Measurements from ENCODE around the gene TAP2.

TAP2 gene

DNA sequence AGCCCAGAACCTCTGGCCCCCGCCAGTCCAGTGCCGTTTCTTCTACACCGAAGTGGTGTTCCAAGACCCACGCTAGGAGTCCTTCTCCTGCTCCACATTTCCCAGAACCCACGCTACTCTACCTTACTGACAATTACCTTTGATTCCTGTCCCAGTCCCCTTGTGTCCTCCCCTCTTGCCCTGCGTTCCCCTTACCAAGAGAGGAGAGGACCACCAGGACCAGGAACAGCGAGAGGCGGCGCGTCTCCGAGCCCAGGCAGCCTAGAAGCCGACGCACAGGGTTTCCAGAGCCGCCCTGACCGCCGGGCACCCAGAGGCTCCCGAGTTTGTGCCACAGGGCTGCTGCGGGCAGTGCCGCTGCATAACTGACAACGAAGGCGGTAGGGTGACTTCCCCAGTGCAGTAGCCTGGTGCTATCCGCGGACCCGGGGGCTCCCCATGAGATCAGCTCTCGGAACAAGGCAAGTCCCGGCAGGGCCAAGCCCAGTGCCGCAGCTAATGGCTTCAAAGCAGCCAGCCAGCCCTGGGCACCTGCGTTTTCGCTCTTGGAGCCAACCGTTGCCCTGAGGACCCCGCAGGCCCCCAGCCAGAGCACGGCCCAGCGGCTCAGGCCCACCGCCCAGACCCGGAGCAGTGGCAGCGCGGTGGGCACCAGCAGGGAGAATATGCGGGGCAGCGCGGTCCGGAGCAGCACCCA is 14.5 kb upstream of the TAP2 start:
- H3K36me3 ChIP-seq (ENCODE audit: control insufficient read depth, insufficient read depth, low read length), result peaks cover 2% of the 10 kb centered on the region
- H3K9me3 ChIP-seq (ENCODE audit: control insufficient read depth, insufficient read depth, low read length), result no peaks in the 10 kb centered on the region
- peaks cover 5% of the 10 kb centered on the region for H3K4me1 ChIP-seq (ENCODE audit: control insufficient read depth, insufficient read depth, low read length)
- H3K9ac ChIP-seq (ENCODE audit: low read depth, low read length), result peak overlapping the region; percentile 19
- H3K4me3 ChIP-seq (ENCODE audit: low read depth, low read length), result peak overlapping the region; percentile 88
- H3K27me3 ChIP-seq (ENCODE audit: control insufficient read depth, insufficient read depth, low read length), result peaks cover 46% of the 10 kb centered on the region

- Histone ChIP-seq H3K9me3 (ENCODE audit: control insufficient read depth, insufficient read depth, low read length) (no peaks in the 10 kb centered on the region), H3K9ac (ENCODE audit: low read depth, low read length) (peak overlapping the region; percentile 19), H3K4me1 (ENCODE audit: control insufficient read depth, insufficient read depth, low read length) (peaks cover 5% of the 10 kb centered on the region), H3K36me3 (ENCODE audit: control insufficient read depth, insufficient read depth, low read length) (peaks cover 2% of the 10 kb centered on the region), H3K27me3 (ENCODE audit: control insufficient read depth, insufficient read depth, low read length) (peaks cover 46% of the 10 kb centered on the region), H3K4me3 (ENCODE audit: low read depth, low read length) (peak overlapping the region; percentile 88)
Observed at GRCh38 chr6:32852018-32852843, 13.7 kb upstream of the TAP2 start.

GRCh38 chr6:32851025-32851424 is 12.5 kb upstream of the TAP2 start:
- peaks cover 40% of the 10 kb centered on the region for H3K27me3 ChIP-seq (ENCODE audit: control insufficient read depth, insufficient read depth, low read length)

DNA sequence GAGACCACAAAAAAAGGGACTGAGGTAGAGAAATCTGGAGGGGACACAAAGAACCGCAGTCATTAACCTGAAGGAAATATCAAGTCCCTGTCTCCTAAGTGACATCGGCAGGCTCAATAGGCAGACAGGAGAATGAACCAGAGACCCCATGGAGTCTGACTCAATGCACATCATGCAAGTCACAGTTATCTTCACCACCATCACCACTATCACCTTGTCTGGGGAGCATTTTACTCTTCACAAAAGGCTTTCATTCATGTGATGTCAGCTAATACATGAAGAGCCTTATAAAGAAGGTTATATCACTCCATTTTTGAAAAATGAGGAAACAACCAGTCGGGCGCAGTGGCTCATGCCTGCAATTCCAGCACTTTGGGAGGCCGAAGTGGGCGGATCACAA is 10.6 kb upstream of the TAP2 start:
- Histone ChIP-seq H3K9ac (ENCODE audit: low read depth, low read length) (no peak overlapping the region), H3K27me3 (ENCODE audit: control insufficient read depth, insufficient read depth, low read length) (peaks cover 24% of the 10 kb centered on the region), H3K4me1 (ENCODE audit: control insufficient read depth, insufficient read depth, low read length) (peaks cover 7% of the 10 kb centered on the region), H3K36me3 (ENCODE audit: control insufficient read depth, insufficient read depth, low read length) (peaks cover 2% of the 10 kb centered on the region), H3K4me3 (ENCODE audit: low read depth, low read length) (no peak overlapping the region), H3K9me3 (ENCODE audit: control insufficient read depth, insufficient read depth, low read length) (no peaks in the 10 kb centered on the region)

More at GRCh38 chr6:32851025-32851424, 12.5 kb upstream of the TAP2 start:
- Histone ChIP-seq H3K4me1 (ENCODE audit: control insufficient read depth, insufficient read depth, low read length) (peaks cover 5% of the 10 kb centered on the region), H3K9ac (ENCODE audit: low read depth, low read length) (no peak overlapping the region), H3K36me3 (ENCODE audit: control insufficient read depth, insufficient read depth, low read length) (peaks cover 2% of the 10 kb centered on the region), H3K9me3 (ENCODE audit: control insufficient read depth, insufficient read depth, low read length) (no peaks in the 10 kb centered on the region), H3K4me3 (ENCODE audit: low read depth, low read length) (no peak overlapping the region)

DNA sequence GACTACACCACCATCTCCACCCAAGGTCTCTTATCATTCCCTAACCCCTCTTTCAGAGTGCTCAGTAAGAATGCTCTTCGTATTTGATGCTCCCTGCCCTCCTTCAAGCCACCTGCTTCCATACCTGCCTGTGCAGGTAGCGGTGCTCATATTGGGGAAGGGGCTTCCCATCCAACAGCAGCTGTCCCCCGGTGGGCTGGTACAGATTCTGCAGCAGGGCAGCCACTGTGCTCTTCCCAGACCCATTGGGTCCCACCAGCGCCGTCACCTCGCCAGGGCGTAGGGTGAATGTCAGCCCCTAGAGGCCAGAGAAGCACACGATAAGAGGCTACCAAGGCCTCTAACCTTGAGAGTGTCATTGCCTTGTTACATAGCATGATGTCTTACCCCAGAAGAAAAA is 9.3 kb upstream of the TAP2 start:
- H3K36me3 ChIP-seq (ENCODE audit: control insufficient read depth, insufficient read depth, low read length), result peaks cover 2% of the 10 kb centered on the region
- H3K9me3 ChIP-seq (ENCODE audit: control insufficient read depth, insufficient read depth, low read length), result no peaks in the 10 kb centered on the region
- peaks cover 7% of the 10 kb centered on the region for H3K4me1 ChIP-seq (ENCODE audit: control insufficient read depth, insufficient read depth, low read length)
- no peak overlapping the region for H3K9ac ChIP-seq (ENCODE audit: low read depth, low read length)
- H3K4me3 ChIP-seq (ENCODE audit: low read depth, low read length), result no peak overlapping the region
- peaks cover 28% of the 10 kb centered on the region for H3K27me3 ChIP-seq (ENCODE audit: control insufficient read depth, insufficient read depth, low read length)

DNA sequence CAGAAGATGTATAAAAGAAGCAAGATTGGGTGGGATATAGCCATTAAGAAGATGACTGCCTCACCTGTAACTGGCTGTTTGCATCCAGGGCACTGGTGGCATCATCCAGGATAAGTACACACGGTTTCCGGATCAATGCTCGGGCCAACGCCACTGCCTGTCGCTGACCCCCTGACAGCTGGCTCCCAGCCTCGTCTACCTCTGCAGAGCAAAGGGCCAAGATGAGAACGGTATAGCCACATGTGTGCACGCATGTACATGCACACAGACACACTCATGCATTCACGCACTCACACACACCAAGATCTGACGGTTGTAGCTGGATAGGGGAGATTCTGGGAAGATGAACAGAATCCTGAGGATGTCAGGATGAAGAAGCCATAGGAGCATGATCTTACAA is 8.5 kb upstream of the TAP2 start:
- H3K36me3 ChIP-seq (ENCODE audit: control insufficient read depth, insufficient read depth, low read length), result peaks cover 2% of the 10 kb centered on the region

GRCh38 chr6:32845384-32845884 is 6.9 kb upstream of the TAP2 start:
- H3K27me3 ChIP-seq (ENCODE audit: control insufficient read depth, insufficient read depth, low read length), result peaks cover 17% of the 10 kb centered on the region
- no peak overlapping the region for H3K9ac ChIP-seq (ENCODE audit: low read depth, low read length)
- peaks cover 2% of the 10 kb centered on the region for H3K4me1 ChIP-seq (ENCODE audit: control insufficient read depth, insufficient read depth, low read length)
- H3K4me3 ChIP-seq (ENCODE audit: low read depth, low read length), result no peak overlapping the region
- H3K36me3 ChIP-seq (ENCODE audit: control insufficient read depth, insufficient read depth, low read length), result peaks cover 2% of the 10 kb centered on the region
- H3K9me3 ChIP-seq (ENCODE audit: control insufficient read depth, insufficient read depth, low read length), result no peaks in the 10 kb centered on the region

More for the DNA sequence above, 8.5 kb upstream of the TAP2 start:
- Histone ChIP-seq H3K9me3 (ENCODE audit: control insufficient read depth, insufficient read depth, low read length) (no peaks in the 10 kb centered on the region), H3K4me3 (ENCODE audit: low read depth, low read length) (no peak overlapping the region), H3K9ac (ENCODE audit: low read depth, low read length) (no peak overlapping the region), H3K4me1 (ENCODE audit: control insufficient read depth, insufficient read depth, low read length) (peaks cover 2% of the 10 kb centered on the region), H3K27me3 (ENCODE audit: control insufficient read depth, insufficient read depth, low read length) (peaks cover 26% of the 10 kb centered on the region)

- peaks cover 2% of the 10 kb centered on the region for H3K36me3 ChIP-seq (ENCODE audit: control insufficient read depth, insufficient read depth, low read length)
- H3K9me3 ChIP-seq (ENCODE audit: control insufficient read depth, insufficient read depth, low read length), result no peaks in the 10 kb centered on the region
- no peak overlapping the region for H3K9ac ChIP-seq (ENCODE audit: low read depth, low read length)
- H3K4me3 ChIP-seq (ENCODE audit: low read depth, low read length), result peak overlapping the region; percentile 98
- peaks cover 2% of the 10 kb centered on the region for H3K4me1 ChIP-seq (ENCODE audit: control insufficient read depth, insufficient read depth, low read length)
- H3K27me3 ChIP-seq (ENCODE audit: control insufficient read depth, insufficient read depth, low read length), result peaks cover 17% of the 10 kb centered on the region
Observed at GRCh38 chr6:32844839-32845383, 6.4 kb upstream of the TAP2 start.

DNA sequence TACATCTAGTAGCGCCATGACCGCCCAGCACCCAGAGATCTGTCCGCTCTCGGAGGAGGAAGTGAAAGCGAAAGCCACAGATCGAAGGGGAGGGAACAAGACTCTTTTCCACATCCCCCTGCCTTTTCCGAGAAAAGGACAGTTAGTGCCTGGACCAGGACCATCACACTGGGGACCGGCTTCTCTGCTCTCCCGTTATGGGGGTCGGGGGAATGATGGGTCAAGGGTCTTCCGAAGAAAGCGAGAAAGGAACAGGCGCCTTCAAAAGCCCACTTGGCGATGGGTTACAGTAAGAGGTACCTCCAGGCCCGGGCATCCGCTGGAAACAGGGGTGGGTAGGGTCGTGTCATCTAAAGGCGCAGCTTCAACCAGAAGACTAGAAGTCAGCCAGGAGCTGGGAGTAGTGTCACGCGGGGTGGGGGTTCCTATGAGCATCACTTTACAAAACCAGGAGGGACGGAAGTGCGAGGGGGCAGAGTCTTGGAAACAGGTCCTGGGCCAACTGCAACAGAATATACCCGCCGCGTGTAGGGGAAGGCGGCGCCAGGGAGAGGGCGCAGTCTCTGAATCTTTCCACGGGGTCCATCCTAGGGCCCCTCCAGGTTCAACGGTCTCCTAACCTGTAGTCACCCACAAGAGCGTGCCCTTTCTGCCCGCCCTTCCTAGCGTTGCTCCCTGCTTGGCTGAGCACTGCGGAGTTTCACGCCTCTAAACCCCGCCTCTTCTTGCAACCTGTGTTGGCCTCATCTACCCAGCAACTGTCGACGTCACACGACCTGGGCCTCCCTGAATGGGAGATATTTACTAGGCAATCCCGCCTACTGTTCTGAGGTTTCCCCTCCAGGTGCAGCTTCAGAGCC is 5.7 kb upstream of the TAP2 start, which contains the start of gene PSMB8:
Gene PSMB8, minus strand, starts transcription at position 69 of the 860 bp plus-strand sequence. Its CDS starts 51 bp downstream, at position 18.
- Histone ChIP-seq H3K27me3 (ENCODE audit: control insufficient read depth, insufficient read depth, low read length) (peaks cover 17% of the 10 kb centered on the region), H3K4me1 (ENCODE audit: control insufficient read depth, insufficient read depth, low read length) (peaks cover 2% of the 10 kb centered on the region), H3K36me3 (ENCODE audit: control insufficient read depth, insufficient read depth, low read length) (peaks cover 2% of the 10 kb centered on the region), H3K9ac (ENCODE audit: low read depth, low read length) (peak within 1 kb of the TSS; percentile 54), H3K4me3 (ENCODE audit: low read depth, low read length) (peak within 1 kb of the TSS; percentile 98), H3K9me3 (ENCODE audit: control insufficient read depth, insufficient read depth, low read length) (no peaks in the 10 kb centered on the region)

- H3K9ac ChIP-seq (ENCODE audit: low read depth, low read length), result peak overlapping the region; percentile 54
Observed at GRCh38 chr6:32843331-32843978, 4.9 kb upstream of the TAP2 start.

More at GRCh38 chr6:32843331-32843978, 4.9 kb upstream of the TAP2 start:
- Histone ChIP-seq H3K4me1 (ENCODE audit: control insufficient read depth, insufficient read depth, low read length) (peaks cover 2% of the 10 kb centered on the region), H3K36me3 (ENCODE audit: control insufficient read depth, insufficient read depth, low read length) (peaks cover 2% of the 10 kb centered on the region), H3K4me3 (ENCODE audit: low read depth, low read length) (peak overlapping the region; percentile 98), H3K27me3 (ENCODE audit: control insufficient read depth, insufficient read depth, low read length) (peaks cover 17% of the 10 kb centered on the region), H3K9me3 (ENCODE audit: control insufficient read depth, insufficient read depth, low read length) (no peaks in the 10 kb centered on the region)

Data from iPS-15b (cell line).